HG03025 (cell line): Measurements from ENCODE around the gene DAPP1.
A peak's percentile ranks its signal among the peaks of the same experiment; 100 is the strongest.

ENCODE experiments used
- ATAC-seq: cut with Tn5 transposase; IDR thresholded peaks from one replicate; pipeline ENCODE4 v1.9.1; 2021; ENCODE audit warnings: mild to moderate bottlenecking, moderate library complexity; ENCODE audit not compliant: unreplicated experiment, low FRiP score

DAPP1 gene

DNA sequence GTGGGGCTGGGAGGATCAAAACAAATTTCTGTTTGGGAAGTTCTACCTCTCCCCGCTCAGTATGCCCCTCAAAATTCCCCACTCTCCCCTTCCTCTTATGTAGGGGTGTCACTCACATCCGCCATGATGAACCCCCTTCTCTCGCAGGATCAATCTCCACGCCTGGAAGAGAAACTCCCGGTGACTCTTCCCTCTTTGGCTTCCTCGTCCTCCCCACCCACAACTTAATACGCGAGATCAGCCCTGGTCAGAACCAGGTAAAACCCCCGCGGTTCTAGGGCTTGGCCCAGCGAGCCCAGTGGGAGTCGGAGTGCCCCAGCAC lies 77.2 kb downstream of the DAPP1 start:
- ATAC-seq = peak; percentile 16

DNA sequence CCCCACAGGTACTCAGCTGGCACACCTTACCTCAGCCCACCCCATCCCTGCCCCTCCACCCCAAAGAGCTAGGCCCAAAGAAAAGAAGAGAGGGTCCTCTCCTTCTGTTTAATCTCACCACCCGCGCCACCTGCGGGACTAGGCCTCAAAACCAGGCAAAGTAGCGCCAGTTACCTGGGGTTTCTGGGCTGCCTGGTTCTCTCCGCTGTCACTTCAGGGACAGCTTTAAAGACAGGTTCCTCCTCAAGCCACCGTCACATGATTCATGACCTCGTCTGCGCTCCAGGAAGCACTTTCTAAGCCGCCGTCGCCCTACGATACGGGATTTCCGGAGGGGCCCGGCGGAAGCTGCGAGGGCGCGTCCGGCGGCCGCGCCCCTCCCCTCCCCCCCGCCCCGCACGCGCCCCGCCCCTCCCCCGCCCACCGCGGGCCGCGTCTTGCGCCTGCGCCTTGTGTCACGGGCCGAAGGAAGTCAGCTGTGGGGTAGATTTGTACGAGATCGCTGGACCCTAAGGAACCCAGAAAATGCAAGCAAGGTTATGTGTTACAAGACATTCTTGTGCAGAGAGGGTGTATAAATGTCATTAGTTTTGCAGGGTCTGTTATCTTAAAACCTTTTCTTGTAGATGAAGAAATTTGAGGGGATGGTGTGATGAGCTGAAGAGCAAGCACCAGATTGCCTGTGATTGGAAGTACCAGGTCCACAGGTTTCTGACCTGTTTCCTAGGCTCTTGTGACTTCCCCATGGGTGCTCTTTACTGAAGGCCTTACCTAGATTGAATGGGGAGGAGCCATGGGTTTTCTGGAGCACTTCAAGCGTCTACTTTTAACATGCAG lies 77.8 kb downstream of the DAPP1 start, which contains the start of gene LAMTOR3:
TSS of gene LAMTOR3 (minus strand) at position 267 of the 837 bp plus-strand sequence. CDS start 464 bp downstream, outside the sequence.
- ATAC-seq = peak; percentile 100

DNA sequence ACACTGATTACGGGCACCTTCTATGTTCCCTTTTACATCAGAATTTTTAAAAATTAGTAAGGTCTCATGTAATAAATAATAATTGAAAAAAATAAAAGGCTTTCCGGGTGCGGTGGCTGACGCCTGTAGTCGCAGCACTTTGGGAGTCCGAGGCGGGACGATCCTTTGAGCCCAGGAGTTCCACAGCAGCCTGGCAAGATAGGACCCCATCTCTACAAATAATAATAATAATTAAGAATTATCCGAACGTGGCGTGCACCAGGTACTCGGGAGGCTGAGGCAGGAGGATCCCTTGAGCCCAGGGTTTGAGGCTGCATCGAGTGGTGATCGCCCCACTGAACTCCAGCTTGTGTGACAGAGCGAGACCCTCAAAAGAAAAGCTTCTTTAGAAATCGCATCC lies 78.4 kb downstream of the DAPP1 start:
- ATAC-seq = no peak

DNA sequence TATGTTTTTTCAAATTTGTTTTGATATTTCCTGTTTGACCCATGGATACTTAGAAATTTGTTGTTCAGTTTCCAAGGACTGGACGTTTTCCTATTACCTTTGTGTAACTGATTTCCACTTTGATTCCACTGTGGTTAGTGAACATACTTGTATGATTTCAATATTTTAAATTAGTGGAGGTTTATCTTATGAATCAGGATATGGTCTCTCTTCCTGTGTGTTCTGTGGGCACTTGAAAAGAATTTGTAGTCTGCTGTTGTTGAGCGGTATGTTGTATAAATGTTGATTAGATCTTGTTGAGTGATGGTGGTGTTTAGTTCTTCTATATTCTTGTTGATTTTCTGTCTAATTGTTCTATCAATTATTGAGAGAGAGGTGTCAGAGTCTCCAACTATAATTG lies 98.8 kb downstream of the DAPP1 start:
- no peak for ATAC-seq

DNA sequence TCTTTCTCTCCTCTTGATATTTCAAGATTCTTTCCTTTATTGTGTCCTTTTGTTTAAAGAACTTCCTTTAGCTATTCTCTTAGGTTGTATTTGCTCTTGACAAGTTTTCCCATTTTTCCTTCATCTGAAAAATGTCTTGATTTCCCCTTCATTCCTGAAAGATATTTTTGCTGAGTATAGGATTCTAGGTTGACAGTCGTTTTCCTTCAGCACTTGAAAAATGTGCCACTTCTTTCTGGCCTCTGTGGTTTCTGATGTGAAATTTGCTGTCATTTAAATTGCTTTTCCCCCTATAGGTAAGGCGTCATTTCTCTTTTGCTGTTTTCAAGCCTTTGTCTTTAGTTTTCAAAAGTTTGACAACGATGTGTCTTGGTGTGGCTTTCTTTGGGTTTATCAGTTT lies 100.9 kb downstream of the DAPP1 start:
- no peak for ATAC-seq

DNA sequence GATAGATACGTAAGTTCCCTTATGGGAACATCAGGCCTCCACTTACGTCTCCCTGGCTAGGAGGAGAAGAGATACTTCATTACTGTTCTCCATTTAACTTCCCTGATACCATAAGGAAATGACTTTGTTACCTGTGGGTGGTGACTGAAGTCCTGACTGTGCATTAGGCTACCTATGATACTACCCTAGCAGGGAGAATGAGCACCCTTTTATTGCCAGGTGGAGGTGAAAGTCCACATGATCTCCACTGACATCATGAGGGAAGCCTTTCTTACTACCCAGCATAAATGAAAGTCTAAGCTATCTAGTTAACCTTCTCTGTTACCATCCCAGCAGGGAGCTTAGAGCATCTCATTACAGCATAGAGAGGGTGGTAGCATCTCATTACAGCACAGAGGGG lies 102.0 kb downstream of the DAPP1 start:
- no peak for ATAC-seq
